H7 (cell line): ENCODE measurements around the gene IRAK1. TPM values are rescaled to one million over a fixed set of nuclear protein-coding genes. Genes with fewer than 3 reads are reported as not detected.
"Not testable (repeated sequence)": the region's sequence is repeated elsewhere in the genome, so short reads cannot be mapped to it uniquely, and the experiment has no call there.

ENCODE experiments used
- DNase-seq: peaks from one replicate; pipeline ENCODE4 v3.0.0; 2012
- H3K27me3 ChIP-seq: 2 replicates; pipeline ENCODE4 v1.6.0; 2011; ENCODE audit warnings: mild to moderate bottlenecking, low read length; ENCODE audit not compliant: control insufficient read depth, insufficient read depth
- H3K36me3 ChIP-seq: replicated peaks from 2 replicates; pipeline ENCODE4 v1.5.1; 2011; ENCODE audit warnings: low read length; ENCODE audit not compliant: control insufficient read depth, insufficient read depth
- H3K4me3 ChIP-seq: 2 replicates; pipeline ENCODE4 v1.5.1; 2011; ENCODE audit warnings: low read depth, mild to moderate bottlenecking, control low read depth, low read length, moderate library complexity; ENCODE audit not compliant: insufficient read depth
- total RNA-seq: library from RNA; depleted of rRNA; stranded (reverse); fragments of >200 nt; shearing (Covaris generic); gene quantifications from 2 replicates; pipeline ENCODE4 v1.2.3, GENCODE V29; 2014

The IRAK1 gene
- total RNA-seq, 1 experiment from 2014 or later, result 34.4 TPM

- no peaks in the 10 kb centered on the region for H3K27me3 ChIP-seq
- no peak for DNase-seq
- no peak overlapping the region for H3K4me3 ChIP-seq
- H3K36me3 ChIP-seq, result no peaks in the 10 kb centered on the region; the same call in none of the 2 replicates
Measured at GRCh38 chrX:154006947-154007346, 12.8 kb downstream of the IRAK1 start.

DNA sequence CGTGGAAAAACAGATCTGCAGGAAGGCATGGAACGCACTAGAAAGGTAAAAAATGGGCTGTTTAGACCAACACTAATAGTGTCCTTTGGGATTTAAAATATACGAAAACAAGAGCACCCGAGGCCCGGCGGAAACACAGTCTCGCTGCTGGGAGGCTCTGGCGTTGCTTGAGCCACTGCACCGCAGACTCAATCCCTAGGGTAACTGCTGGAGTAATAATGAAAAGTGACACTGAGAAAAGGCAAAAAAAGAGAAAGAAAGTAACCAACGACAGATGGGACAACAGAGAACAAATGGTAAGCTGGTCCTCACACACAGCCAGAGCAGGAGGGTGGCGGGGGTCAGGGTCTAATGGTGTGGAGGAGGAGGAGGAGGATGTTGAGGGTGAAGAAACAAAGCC is 15.4 kb downstream of the IRAK1 start:
- H3K27me3 ChIP-seq, result no peaks in the 10 kb centered on the region

GRCh38 chrX:154002215-154002719 is 17.4 kb downstream of the IRAK1 start:
- no peaks in the 10 kb centered on the region for H3K27me3 ChIP-seq
- no peak overlapping the region for H3K4me3 ChIP-seq
- H3K36me3 ChIP-seq, result no peaks in the 10 kb centered on the region
- DNase-seq, result no peak

More for the DNA sequence above, 15.4 kb downstream of the IRAK1 start:
- Histone ChIP-seq H3K4me3 (no peak overlapping the region), H3K36me3 (no peaks in the 10 kb centered on the region)
- no peak for DNase-seq

GRCh38 chrX:154000051-154000450 is 19.7 kb downstream of the IRAK1 start:
- Histone ChIP-seq H3K27me3 (no peaks in the 10 kb centered on the region), H3K4me3 (no peak overlapping the region), H3K36me3 (no peaks in the 10 kb centered on the region)
- no peak for DNase-seq

DNA sequence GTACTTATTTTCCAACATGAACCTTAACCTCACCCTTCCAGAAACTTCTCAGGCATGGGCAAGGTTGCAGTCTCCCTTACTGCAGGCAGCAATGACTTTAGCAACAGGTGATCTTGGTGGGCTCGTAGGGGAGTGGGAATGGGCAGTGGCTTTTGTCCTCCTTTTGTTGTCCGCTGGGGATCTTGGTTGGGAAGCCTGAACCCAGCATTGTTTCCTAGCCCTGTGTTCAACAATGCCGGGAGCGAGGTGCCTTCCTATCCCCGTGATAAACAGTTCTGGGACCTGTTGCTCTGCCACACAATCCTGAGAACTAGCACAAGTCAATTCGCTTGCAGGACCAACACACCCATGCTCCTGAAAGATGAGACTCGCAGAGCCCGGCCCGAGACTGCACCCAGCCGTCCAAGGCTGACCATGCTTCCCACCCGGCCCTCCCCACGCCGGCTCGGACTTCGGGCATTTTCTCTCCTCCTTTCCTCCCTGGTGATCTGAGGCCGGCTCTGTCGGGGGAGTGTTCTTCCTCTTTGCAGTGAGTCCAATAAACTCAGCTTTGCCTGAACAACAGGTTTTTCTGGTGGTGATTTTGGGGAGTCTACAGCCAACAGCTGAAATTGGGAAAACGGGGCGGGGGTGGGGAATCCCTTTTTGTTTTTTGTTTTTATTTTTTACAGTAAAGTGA is 20.2 kb downstream of the IRAK1 start:
- no peaks in the 10 kb centered on the region for H3K36me3 ChIP-seq
- no peak overlapping the region for H3K4me3 ChIP-seq
- DNase-seq, result no peak
- H3K27me3 ChIP-seq, result no peaks in the 10 kb centered on the region

DNA sequence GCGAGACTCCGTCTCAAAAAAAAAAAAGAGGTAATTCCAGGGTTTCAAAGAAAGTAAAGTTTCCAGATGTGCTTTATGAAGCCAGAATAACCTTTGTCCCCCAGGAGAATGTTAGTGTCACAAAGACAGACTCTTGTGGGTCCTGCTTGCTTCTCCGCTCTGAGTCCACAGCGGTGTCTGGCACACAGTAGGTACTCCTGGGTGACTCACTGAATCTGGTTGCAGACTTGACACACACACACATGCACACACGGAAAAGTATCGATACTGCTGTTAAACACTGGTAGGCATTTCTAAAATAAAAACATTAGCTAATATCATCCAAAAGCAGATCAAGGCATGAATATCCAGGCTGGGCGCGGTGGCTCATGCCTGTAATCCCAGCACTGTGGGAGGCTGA is 24.2 kb downstream of the IRAK1 start:
- H3K27me3 ChIP-seq, result no peaks in the 10 kb centered on the region
- H3K4me3 ChIP-seq, result no peak overlapping the region
- H3K36me3 ChIP-seq, result no peaks in the 10 kb centered on the region
- DNase-seq, result no peak

GRCh38 chrX:153994398-153994797 is 25.3 kb downstream of the IRAK1 start:
- not testable (repeated sequence) for H3K36me3 ChIP-seq, H3K4me3 ChIP-seq, H3K27me3 ChIP-seq, DNase-seq

GRCh38 chrX:153993978-153994377 is 25.7 kb downstream of the IRAK1 start:
- no peak for DNase-seq
- H3K36me3 ChIP-seq, result no peaks in the 10 kb centered on the region
- no peak overlapping the region for H3K4me3 ChIP-seq
- no peaks in the 10 kb centered on the region for H3K27me3 ChIP-seq

DNA sequence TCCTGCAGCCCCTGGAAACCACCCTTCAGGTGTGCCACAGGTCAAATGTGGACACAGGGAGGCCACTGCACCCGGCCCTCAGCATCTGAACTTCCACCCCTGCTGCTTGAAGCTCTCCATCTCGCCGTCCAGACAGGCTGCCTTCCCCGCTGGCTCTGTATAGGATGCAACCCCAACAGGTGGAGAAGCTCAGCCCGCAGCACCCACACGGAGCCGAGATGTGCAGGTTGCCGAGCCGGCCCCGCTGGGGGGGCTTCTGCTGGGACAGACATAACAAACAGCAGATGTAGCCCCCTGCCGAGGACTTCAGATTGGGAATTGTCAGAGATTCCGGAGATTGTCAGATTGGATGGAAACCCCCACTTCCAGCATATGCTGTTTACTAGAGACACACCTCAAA is 26.6 kb downstream of the IRAK1 start:
- Histone ChIP-seq H3K27me3 (no peaks in the 10 kb centered on the region), H3K4me3 (no peak overlapping the region), H3K36me3 (no peaks in the 10 kb centered on the region)
- no peak for DNase-seq

- no peak for DNase-seq
- H3K36me3 ChIP-seq, result no peaks in the 10 kb centered on the region
- H3K4me3 ChIP-seq, result no peak overlapping the region
- H3K27me3 ChIP-seq, result no peaks in the 10 kb centered on the region
Measured at GRCh38 chrX:153992180-153992579, 27.5 kb downstream of the IRAK1 start.

DNA sequence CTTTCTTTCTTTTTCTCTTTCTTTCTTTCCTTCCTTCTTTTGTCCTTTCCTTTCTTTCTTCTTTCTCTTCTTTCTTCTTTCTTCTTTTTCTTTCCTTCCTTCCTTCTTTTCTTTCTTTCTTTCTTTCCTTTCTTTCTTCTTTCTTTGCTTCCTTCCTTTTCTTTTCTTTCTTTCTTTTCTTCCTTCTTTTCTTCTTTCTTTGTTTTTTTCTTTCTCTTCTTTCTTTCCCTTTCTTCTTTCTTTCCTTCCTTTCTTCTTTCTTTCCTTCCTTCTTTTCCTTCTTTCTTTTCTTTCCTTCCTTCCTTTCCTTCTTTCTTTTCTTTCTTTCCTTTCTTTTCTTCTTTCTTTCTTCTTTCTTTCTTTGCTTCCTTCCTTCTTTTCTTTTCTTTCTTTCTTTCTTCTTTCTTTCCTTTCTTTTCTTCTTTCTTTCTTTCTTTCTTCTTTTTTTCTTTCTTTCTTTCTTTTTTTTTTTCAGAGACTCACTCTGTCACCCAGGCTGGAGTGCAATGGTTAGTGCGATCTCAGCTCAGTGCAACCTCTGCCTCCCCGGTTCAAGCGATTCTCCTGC is 28.6 kb downstream of the IRAK1 start:
- DNase-seq, result no peak
- Histone ChIP-seq H3K4me3 (no peak overlapping the region), H3K27me3 (no peaks in the 10 kb centered on the region), H3K36me3 (no peaks in the 10 kb centered on the region)

DNA sequence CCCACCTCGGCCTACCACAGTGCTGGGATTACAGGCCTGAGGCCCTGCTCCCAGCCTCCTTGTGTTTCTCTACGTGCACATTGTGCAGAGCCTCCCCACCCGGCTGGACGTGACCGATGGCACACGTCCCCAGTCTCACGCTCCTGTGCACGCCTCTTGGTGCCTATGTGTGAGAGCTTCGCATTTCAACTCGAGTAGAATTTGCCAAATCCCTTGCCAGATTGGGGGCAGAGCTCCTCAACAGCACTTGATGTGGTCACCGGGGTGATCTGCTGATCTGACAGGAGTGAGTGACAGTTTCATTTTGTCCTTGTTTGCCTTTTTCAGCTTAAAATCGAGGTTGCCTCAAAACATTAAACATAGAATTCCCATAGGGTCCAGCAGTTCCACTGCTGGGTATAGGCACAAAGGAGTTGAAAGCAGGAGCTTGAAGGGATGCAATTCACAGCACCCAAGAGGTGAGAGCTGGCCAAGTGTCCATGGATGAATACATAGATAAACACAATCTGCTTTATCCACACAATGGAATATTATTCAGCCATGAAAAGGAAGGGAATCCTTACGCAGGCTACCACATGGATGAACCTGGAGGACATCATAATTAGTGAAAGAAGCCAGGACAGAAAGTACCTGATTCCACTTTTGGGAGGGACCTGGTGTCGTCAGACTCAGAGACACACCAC is 29.6 kb downstream of the IRAK1 start:
- Histone ChIP-seq H3K27me3 (no peaks in the 10 kb centered on the region), H3K36me3 (no peaks in the 10 kb centered on the region), H3K4me3 (no peak overlapping the region)
- DNase-seq, result no peak

DNA sequence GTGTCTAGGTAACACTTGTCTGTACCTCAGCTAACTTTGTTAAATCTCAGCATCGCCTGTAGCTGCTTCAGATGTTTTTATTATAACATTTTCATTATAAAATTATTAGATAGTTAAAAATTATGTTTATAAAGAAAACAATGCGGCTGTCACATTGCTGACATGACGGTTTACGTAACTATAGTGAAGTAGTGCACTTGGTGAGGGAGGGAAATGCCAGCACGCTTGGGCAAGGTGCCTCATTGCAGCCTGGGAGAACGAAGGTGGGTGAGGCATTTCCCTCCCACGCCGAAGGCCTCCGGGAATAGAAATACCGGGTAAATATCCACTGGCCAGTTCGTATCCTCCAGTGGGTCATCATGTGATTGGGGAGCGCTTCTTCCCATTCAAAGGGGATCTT is 31.2 kb downstream of the IRAK1 start:
- Histone ChIP-seq H3K4me3 (no peak overlapping the region), H3K36me3 (no peaks in the 10 kb centered on the region), H3K27me3 (no peaks in the 10 kb centered on the region)
- DNase-seq, result no peak

- no peak for DNase-seq
- H3K27me3 ChIP-seq, result no peaks in the 10 kb centered on the region
Measured at GRCh38 chrX:153984351-153985178, 35.1 kb downstream of the IRAK1 start.

More at GRCh38 chrX:153984351-153985178, 35.1 kb downstream of the IRAK1 start:
- H3K36me3 ChIP-seq, result no peaks in the 10 kb centered on the region
- no peak overlapping the region for H3K4me3 ChIP-seq
